SK-N-MC (cell line): ENCODE data around the gene TNFSF15.

Source experiments
- EZH2 ChIP-seq: fragments of 200-600 bp; sonication (generic); IDR thresholded peaks from one replicate; pipeline ENCODE4 v1.6.1; 2017; ENCODE audit warnings: antibody characterized with exemption
- FOXP2 ChIP-seq: optimal IDR thresholded peaks from 2 replicates; pipeline ENCODE3; 2011; ENCODE audit warnings: mild to moderate bottlenecking, moderate library complexity; ENCODE audit not compliant: insufficient read depth; ENCODE audit errors: extremely low read length, control extremely low read depth

GRCh38 chr9:114827641-114828302 is 21.9 kb upstream of the TNFSF15 start:
- TF ChIP-seq EZH2 (no peak), FOXP2 (no peak)
